Endothelial cell (in vitro differentiated cells): ENCODE measurements around the gene UVRAG. TPM values are rescaled to one million over a fixed set of nuclear protein-coding genes. Genes with fewer than 3 reads are reported as not detected.

Experiments used
- DNase-seq: peaks from one replicate; pipeline ENCODE4 v3.0.0; 2021; ENCODE audit warnings: low spot score
- H3K27ac Mint-ChIP-seq: one replicate; pipeline ENCODE4 v1.8.0; 2021; ENCODE audit warnings: mixed read lengths, inconsistent platforms; ENCODE audit not compliant: unreplicated experiment
- H3K27me3 Mint-ChIP-seq: one replicate; pipeline ENCODE4 v1.8.0; 2021; ENCODE audit warnings: mild to moderate bottlenecking, moderate library complexity, mixed read lengths, inconsistent platforms; ENCODE audit not compliant: unreplicated experiment
- H3K36me3 Mint-ChIP-seq: one replicate; pipeline ENCODE4 v1.8.0; 2021; ENCODE audit warnings: mild to moderate bottlenecking, low read depth, mixed read lengths, inconsistent platforms; ENCODE audit not compliant: unreplicated experiment
- H3K4me1 Mint-ChIP-seq: one replicate; pipeline ENCODE4 v1.8.0; 2021; ENCODE audit warnings: mild to moderate bottlenecking, mixed read lengths, inconsistent platforms; ENCODE audit not compliant: unreplicated experiment
- H3K4me3 Mint-ChIP-seq: one replicate; pipeline ENCODE4 v1.8.0; 2021; ENCODE audit warnings: mild to moderate bottlenecking, mixed read lengths, inconsistent platforms; ENCODE audit not compliant: unreplicated experiment
- H3K9me3 Mint-ChIP-seq: one replicate; pipeline ENCODE4 v1.8.0; 2021; ENCODE audit warnings: mixed read lengths, inconsistent platforms; ENCODE audit not compliant: unreplicated experiment
- total RNA-seq: library from RNA; stranded (reverse); fragmentation: NEBNext Ultra II Directional; extraction: Animal tissue kit (Norgen Biotek cat#: 25700); gene quantifications from one replicate; pipeline ENCODE4 v1.2.1, GENCODE V29; 2021; ENCODE audit not compliant: unreplicated experiment
- TF ChIP-seq, protein P1 (sequence below): fragments of 200-600 bp; sonication (generic); IDR thresholded peaks from one replicate; pipeline ENCODE4 v1.5.0; 2021; ENCODE audit warnings: antibody characterized with exemption; ENCODE audit not compliant: unreplicated experiment

The UVRAG gene
- total RNA-seq, 1 donor from 2014 or later: 25.0 TPM

DNA sequence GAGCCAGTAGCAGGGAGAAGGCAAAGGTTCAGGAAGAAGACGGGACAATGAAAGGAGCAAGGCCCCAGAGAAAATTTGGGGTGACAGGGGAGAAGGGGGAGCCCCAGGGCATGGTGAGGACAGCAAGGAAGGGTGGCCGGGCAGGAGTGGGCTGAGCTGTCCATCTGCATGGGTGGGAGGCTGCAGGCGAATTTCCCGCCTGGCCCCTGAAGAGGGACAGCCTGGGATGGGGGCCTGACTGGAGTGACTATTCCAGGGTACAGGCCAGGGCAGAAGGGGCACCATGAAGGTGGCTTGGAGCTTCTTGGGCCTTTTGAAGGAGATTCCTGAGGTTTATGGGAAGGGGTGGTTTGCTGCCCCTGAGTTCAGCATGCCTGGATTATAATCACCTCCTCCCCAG is 335.1 kb downstream of the UVRAG start:
- H3K36me3 Mint-ChIP-seq: no peaks in the 10 kb centered on the region
- H3K4me1 Mint-ChIP-seq: peaks cover 21% of the 10 kb centered on the region
- H3K27ac Mint-ChIP-seq: no peak overlapping the region
- H3K27me3 Mint-ChIP-seq: peaks cover 4% of the 10 kb centered on the region
- no peaks in the 10 kb centered on the region for H3K9me3 Mint-ChIP-seq
- DNase-seq: no peak
- TF ChIP-seq, protein P1, sequence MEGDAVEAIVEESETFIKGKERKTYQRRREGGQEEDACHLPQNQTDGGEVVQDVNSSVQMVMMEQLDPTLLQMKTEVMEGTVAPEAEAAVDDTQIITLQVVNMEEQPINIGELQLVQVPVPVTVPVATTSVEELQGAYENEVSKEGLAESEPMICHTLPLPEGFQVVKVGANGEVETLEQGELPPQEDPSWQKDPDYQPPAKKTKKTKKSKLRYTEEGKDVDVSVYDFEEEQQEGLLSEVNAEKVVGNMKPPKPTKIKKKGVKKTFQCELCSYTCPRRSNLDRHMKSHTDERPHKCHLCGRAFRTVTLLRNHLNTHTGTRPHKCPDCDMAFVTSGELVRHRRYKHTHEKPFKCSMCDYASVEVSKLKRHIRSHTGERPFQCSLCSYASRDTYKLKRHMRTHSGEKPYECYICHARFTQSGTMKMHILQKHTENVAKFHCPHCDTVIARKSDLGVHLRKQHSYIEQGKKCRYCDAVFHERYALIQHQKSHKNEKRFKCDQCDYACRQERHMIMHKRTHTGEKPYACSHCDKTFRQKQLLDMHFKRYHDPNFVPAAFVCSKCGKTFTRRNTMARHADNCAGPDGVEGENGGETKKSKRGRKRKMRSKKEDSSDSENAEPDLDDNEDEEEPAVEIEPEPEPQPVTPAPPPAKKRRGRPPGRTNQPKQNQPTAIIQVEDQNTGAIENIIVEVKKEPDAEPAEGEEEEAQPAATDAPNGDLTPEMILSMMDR: no peak
- H3K4me3 Mint-ChIP-seq: no peak overlapping the region

DNA sequence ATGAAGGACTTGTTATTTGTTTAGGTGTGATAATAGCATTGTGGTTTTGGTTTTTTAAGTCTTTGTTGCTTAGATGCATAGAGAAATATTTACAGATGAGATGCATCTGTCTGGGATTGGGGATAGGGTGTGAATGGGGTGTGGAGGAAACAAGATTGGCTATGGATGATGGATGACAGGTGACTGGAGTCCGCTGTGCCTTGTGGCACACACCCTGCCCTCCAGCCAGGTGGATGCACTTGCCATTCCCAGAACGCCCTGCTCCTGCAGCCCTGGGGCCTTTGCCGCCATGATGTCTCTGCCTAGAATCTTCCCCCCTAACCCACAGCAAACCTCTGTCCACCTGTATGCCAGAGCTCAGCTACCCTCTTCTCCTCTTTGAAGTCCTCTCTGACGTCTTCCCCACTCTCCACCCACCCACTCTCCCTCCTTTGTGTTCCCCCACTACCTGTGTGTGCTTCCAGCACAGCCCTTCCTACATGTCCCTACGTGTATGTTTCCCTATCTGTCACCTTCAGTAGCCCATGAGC is 336.6 kb downstream of the UVRAG start:
- no peak overlapping the region for H3K27ac Mint-ChIP-seq
- TF ChIP-seq, protein P1: no peak
- no peaks in the 10 kb centered on the region for H3K36me3 Mint-ChIP-seq
- H3K27me3 Mint-ChIP-seq: peaks cover 3% of the 10 kb centered on the region
- H3K4me3 Mint-ChIP-seq: no peak overlapping the region
- no peak for DNase-seq
- H3K4me1 Mint-ChIP-seq: peaks cover 30% of the 10 kb centered on the region
- no peaks in the 10 kb centered on the region for H3K9me3 Mint-ChIP-seq

DNA sequence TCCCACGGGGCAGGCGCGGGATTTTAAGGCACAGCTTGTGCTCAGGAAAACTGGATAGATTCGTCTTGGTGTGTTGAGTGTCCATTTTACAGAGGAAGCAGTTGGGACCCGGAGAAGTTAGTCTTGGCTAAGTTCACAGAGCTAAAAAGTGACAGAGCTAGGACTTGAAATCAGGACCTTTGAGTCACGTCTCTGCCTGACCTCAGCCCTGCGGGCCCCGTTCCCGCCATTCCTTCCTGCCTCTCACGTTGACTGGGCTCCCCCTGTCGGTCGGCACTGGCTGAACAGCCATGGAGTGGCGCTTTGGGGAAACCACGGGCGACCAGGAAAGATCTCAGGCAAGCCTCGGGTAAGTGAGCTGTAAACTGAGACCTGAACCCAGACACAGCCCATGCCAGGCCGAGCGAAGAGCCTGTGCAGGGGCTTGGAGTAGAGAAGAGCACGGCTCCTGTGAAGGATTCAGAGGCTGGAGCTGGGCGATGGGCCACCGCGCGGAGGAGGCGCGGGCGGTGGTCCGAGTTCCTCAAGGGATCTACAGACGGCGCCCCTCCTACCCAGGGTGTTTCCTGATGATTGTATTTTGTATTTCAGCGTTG is 337.2 kb downstream of the UVRAG start:
- no peak overlapping the region for H3K27ac Mint-ChIP-seq
- no peaks in the 10 kb centered on the region for H3K9me3 Mint-ChIP-seq
- no peaks in the 10 kb centered on the region for H3K36me3 Mint-ChIP-seq
- H3K27me3 Mint-ChIP-seq: peaks cover 4% of the 10 kb centered on the region
- H3K4me1 Mint-ChIP-seq: peaks cover 30% of the 10 kb centered on the region
- H3K4me3 Mint-ChIP-seq: peak overlapping the region; percentile 75
- TF ChIP-seq, protein P1: peak; percentile 93
- DNase-seq: peak; percentile 91

DNA sequence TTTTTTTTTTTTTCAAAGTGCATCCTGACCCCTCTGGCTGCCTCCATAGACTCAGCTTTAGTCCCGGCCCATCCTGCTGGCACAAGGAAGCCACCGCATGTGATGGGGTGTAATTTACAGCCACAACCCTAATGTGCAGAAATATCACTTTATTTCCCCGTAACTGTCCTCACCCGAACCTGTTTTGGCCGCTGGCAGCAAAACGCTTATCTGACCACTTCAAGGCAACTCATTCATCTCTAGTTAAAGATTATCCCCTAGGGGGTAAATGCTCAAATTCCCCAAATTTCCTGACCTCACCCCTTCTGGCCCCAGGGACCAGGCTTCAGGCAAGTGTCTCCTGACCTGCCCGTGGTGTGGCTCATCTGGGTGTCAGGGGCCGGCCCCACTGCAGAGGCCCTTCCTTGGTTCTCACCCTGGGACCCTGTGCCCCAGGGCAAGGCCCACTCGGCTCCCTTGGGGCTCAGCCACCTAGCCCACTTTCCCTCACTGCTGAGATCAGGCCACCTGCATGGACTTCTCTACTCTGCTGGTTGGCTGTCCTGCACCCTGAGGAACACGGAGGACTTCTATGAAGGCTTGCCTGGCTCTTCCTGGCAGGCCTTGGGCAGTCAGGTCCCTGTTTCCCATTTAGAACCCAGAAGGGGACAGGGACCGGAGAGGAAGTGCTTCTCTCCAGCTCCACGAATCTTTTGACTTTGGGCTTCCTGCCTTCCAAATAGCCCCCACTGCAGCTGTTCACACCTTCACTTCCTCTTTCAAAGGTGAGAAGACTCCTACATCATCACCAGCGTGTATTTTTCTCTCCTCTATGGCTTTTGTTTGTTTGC is 337.9 kb downstream of the UVRAG start:
- peaks cover 4% of the 10 kb centered on the region for H3K27me3 Mint-ChIP-seq
- no peaks in the 10 kb centered on the region for H3K9me3 Mint-ChIP-seq
- H3K27ac Mint-ChIP-seq: peak overlapping the region; percentile 9
- TF ChIP-seq, protein P1: no peak
- no peak for DNase-seq
- peak overlapping the region; percentile 75 for H3K4me3 Mint-ChIP-seq
- H3K36me3 Mint-ChIP-seq: no peaks in the 10 kb centered on the region
- peaks cover 30% of the 10 kb centered on the region for H3K4me1 Mint-ChIP-seq

DNA sequence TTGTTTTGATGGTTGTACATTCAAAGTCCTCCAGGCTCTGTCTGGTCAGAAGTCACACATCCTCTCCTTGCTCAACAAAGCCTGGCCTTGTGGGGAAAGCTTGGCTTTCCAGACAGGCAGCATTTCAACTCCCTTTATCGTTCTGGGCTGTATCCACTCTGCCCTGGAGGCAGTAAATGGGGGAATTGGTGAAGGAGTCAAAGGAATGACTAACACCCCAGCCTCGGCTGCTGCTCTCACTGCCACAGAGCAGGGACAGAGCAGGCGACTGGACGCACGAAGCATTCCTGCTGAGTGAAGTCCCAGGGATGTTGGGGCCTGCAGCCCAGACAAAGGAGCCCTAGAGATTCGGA is 338.5 kb downstream of the UVRAG start:
- TF ChIP-seq, protein P1: no peak
- Mint-ChIP-seq H3K27me3 (peaks cover 4% of the 10 kb centered on the region), H3K27ac (peak overlapping the region; percentile 9), H3K4me1 (peaks cover 30% of the 10 kb centered on the region), H3K36me3 (no peaks in the 10 kb centered on the region), H3K9me3 (no peaks in the 10 kb centered on the region), H3K4me3 (peak overlapping the region; percentile 28)
- DNase-seq: no peak
